Keratinocyte (primary cell): ENCODE results near the gene CLPTM1L. TPM values are rescaled to one million over a fixed set of nuclear protein-coding genes. Genes with fewer than 3 reads are reported as not detected.

Source experiments
- DNase-seq: peaks from one replicate; pipeline ENCODE4 v3.0.0-alpha.2; 2011; ENCODE audit warnings: low read depth, missing footprints, low spot score
- FAIRE-seq: peaks from 2 replicates; lab custom pipeline; 2011; peaks lifted over from hg19 to GRCh38; lab: Jason Lieb, UNC
- H2AFZ ChIP-seq: 2 replicates; pipeline ENCODE4 v1.6.0; 2012; ENCODE audit warnings: low read length, control low read depth, inconsistent platforms; ENCODE audit not compliant: control insufficient read depth
- H3K27ac ChIP-seq: 2 replicates; pipeline ENCODE4 v1.5.1; 2011; ENCODE audit warnings: low read length; ENCODE audit not compliant: control insufficient read depth, insufficient read depth
- H3K27me3 ChIP-seq: 3 replicates; pipeline ENCODE4 v1.6.0; 2011; ENCODE audit warnings: low read length; ENCODE audit not compliant: control insufficient read depth, insufficient read depth; ENCODE audit errors: extremely low read depth
- H3K36me3 ChIP-seq, 2 experiments: 2 replicates in 1 of 2; 3 replicates in 1 of 2; pipeline ENCODE4 v1.5.1; 2011; ENCODE audit warnings: low read length in 2 of 2, mild to moderate bottlenecking in 1 of 2; ENCODE audit not compliant: control insufficient read depth in 2 of 2, insufficient read depth in 2 of 2; ENCODE audit errors: extremely low read depth in 1 of 2
- H3K4me1 ChIP-seq: 3 replicates; pipeline ENCODE4 v1.5.1; 2011; ENCODE audit warnings: low read length; ENCODE audit not compliant: control insufficient read depth, insufficient read depth; ENCODE audit errors: extremely low read depth
- H3K4me2 ChIP-seq: 3 replicates; pipeline ENCODE4 v1.6.0; 2011; ENCODE audit warnings: low read depth, low read length; ENCODE audit not compliant: control insufficient read depth, insufficient read depth; ENCODE audit errors: extremely low read depth
- H3K4me3 ChIP-seq, 3 experiments: fragments of 200-600 bp in 1 of 3; sonication (generic) in 1 of 3; 2 replicates in 2 of 3; 3 replicates in 1 of 3; pipeline ENCODE4 v1.5.1; 2011 to 2016; ENCODE audit warnings: low read length in 3 of 3, mild to moderate bottlenecking in 3 of 3, control low read depth in 2 of 3, inconsistent platforms in 1 of 3, low read depth in 1 of 3, mixed read lengths in 1 of 3, mixed run types in 1 of 3, moderate library complexity in 1 of 3; ENCODE audit not compliant: control insufficient read depth in 2 of 3, insufficient read depth in 2 of 3; ENCODE audit errors: extremely low read depth in 1 of 3
- H3K79me2 ChIP-seq: 2 replicates; pipeline ENCODE4 v1.6.0; 2012; ENCODE audit warnings: low read length; ENCODE audit not compliant: control insufficient read depth, insufficient read depth
- H3K9ac ChIP-seq: 3 replicates; pipeline ENCODE4 v1.6.0; 2011; ENCODE audit warnings: low read length; ENCODE audit not compliant: control insufficient read depth, insufficient read depth; ENCODE audit errors: extremely low read depth
- H3K9me1 ChIP-seq: 3 replicates; pipeline ENCODE4 v1.6.0; 2011; ENCODE audit warnings: low read length; ENCODE audit not compliant: control insufficient read depth, insufficient read depth; ENCODE audit errors: extremely low read depth
- H3K9me3 ChIP-seq: 2 replicates; pipeline ENCODE4 v1.5.1; 2012; ENCODE audit warnings: low read depth, low read length; ENCODE audit not compliant: control insufficient read depth
- H4K20me1 ChIP-seq: 3 replicates; pipeline ENCODE4 v1.6.0; 2011; ENCODE audit warnings: low read length; ENCODE audit not compliant: control insufficient read depth, insufficient read depth; ENCODE audit errors: extremely low read depth
- EZH2 ChIP-seq: IDR thresholded peaks from one replicate; pipeline ENCODE4 v1.6.1; 2012; ENCODE audit warnings: inconsistent platforms, mild to moderate bottlenecking, low read length, moderate library complexity
- dilution Hi-C: fragments of 300-500 bp; cut with MboI; formaldehyde crosslinking; loops from one replicate; pipeline ENCODE4 v1.7.0; 2020; ENCODE audit warnings: low sequenced_read_pairs; ENCODE audit not compliant: extremely low pct_ligation_motif_present
- polyA plus RNA-seq, 5 experiments: library from polyadenylated mRNA; depleted of rRNA in 3 of 5; stranded (reverse) in 3 of 5; stranded (forward) in 1 of 5; unstranded in 1 of 5; fragments of >200 nt; gene quantifications; 1 replicate in 1 of 5; 2 replicates in 3 of 5; 3 replicates in 1 of 5; pipeline versions ENCODE4 v1.2.1 to v1.2.3, GENCODE V29; 2011 to 2012; ENCODE audit warnings: missing spikeins in 2 of 5, low read depth in 1 of 5, low replicate concordance in 1 of 5
- TF ChIP-seq, protein P1 (sequence below), 3 experiments: IDR thresholded peaks in 1 of 3; conservative IDR thresholded peaks in 1 of 3; optimal IDR thresholded peaks in 1 of 3; 2 replicates in 2 of 3; 3 replicates in 1 of 3; pipeline versions ENCODE3 to v1.5.1; 2011; ENCODE audit warnings: low read length in 3 of 3, mild to moderate bottlenecking in 3 of 3, moderate library complexity in 2 of 3, control low read depth in 1 of 3, inconsistent platforms in 1 of 3; ENCODE audit not compliant: insufficient read depth in 2 of 3; ENCODE audit errors: extremely low read depth in 1 of 3

Gene CLPTM1L
- polyA plus RNA-seq, 1 donor (not counting 4 experiments of a cell fraction or from before 2014, with no cell fraction given) = 142 TPM

DNA sequence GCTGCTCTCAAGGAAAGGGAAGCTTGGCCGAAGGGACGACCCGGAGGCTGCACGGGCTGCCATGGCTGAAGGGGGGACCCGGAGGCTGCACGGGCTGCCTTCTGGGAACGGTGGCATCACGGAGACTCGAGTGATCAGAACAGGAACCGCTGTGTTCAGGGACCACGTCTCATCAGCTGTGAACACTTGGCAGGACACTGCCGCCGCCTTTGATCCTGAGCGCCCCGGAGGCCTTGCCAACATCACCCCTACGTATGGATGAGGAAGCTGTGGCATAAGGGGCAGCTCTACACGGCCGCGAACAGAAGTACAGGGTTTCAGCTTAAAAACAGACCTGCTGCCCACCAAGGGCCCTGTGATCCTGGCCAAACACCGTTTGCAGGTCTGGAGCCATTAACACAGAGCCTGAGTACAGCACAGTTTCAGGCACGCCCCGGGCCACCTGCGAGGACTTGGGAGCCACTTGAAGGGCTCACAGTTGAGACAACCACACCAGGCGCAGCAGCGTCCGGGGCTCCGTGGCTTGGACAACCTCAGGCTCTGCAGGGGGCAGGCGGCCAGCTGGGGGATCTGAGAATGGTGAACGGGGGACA lies 26.1 kb downstream of the CLPTM1L start:
- no peaks in the 10 kb centered on the region for H3K27me3 ChIP-seq
- no peaks in the 10 kb centered on the region for H3K9me1 ChIP-seq
- no peak overlapping the region for H3K27ac ChIP-seq
- peaks cover 32 to 33% of the 10 kb centered on the region in 2 experiments for H3K36me3 ChIP-seq
- no peaks in the 10 kb centered on the region for H3K9me3 ChIP-seq
- FAIRE-seq (no peak), DNase-seq (no peak)
- H3K79me2 ChIP-seq = no peaks in the 10 kb centered on the region
- no peak overlapping the region for H2AFZ ChIP-seq
- no peak overlapping the region for H3K4me3 ChIP-seq
- no peak overlapping the region for H3K4me2 ChIP-seq
- H3K9ac ChIP-seq = no peak overlapping the region
- TF ChIP-seq EZH2 = no peak
- TF ChIP-seq, protein P1, sequence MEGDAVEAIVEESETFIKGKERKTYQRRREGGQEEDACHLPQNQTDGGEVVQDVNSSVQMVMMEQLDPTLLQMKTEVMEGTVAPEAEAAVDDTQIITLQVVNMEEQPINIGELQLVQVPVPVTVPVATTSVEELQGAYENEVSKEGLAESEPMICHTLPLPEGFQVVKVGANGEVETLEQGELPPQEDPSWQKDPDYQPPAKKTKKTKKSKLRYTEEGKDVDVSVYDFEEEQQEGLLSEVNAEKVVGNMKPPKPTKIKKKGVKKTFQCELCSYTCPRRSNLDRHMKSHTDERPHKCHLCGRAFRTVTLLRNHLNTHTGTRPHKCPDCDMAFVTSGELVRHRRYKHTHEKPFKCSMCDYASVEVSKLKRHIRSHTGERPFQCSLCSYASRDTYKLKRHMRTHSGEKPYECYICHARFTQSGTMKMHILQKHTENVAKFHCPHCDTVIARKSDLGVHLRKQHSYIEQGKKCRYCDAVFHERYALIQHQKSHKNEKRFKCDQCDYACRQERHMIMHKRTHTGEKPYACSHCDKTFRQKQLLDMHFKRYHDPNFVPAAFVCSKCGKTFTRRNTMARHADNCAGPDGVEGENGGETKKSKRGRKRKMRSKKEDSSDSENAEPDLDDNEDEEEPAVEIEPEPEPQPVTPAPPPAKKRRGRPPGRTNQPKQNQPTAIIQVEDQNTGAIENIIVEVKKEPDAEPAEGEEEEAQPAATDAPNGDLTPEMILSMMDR (optimal IDR thresholded peaks at IDR 0.05 in 1 of 3, IDR thresholded peaks at IDR 0.05 in 1 of 3, conservative IDR thresholded peaks at IDR 0.05 in 1 of 3; ENCODE audit: extremely low read depth in 1 of 3, insufficient read depth in 2 of 3, low read length in 3 of 3) = no peak
- peaks cover 19% of the 10 kb centered on the region for H3K4me1 ChIP-seq
- H4K20me1 ChIP-seq = no peaks in the 10 kb centered on the region
- dilution Hi-C loops = no loop called here

DNA sequence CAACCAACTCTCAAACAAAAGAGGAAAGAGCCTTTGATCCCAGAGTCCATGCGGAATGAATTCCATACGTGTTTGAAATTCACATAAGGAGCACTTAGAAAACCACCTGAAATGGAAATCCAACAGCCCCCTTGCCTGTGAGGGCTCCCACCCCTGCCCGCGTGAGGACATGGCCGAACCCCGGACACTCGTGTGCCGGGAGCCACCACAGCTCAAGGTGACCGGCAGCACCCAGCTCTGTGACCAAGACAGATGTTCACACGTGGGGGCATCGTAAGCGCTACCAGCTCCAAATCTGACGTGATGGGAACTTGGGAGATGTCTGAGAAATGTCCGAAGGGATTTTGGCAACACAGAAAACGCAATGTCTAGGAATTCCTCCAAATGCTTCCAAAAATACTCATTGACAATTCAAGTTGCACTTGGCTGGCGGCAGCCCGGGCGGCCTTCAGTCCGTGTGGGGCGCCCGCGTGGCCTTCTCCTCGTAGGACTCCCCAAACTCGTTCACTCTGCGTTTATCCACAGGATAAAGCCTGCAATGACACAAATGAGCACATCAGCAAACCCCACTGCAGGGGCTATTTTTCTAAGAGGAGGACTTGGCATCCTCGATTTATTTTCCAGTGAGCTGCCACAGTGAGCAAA lies 26.9 kb downstream of the CLPTM1L start:
- Histone ChIP-seq H3K9me3 (no peaks in the 10 kb centered on the region), H3K27me3 (no peaks in the 10 kb centered on the region), H2AFZ (no peak overlapping the region), H3K4me2 (no peak overlapping the region), H3K27ac (no peak overlapping the region), H3K9me1 (no peaks in the 10 kb centered on the region), H3K4me3 (no peak overlapping the region), H3K4me1 (peaks cover 19% of the 10 kb centered on the region), H3K9ac (no peak overlapping the region), H4K20me1 (no peaks in the 10 kb centered on the region), H3K79me2 (no peaks in the 10 kb centered on the region), H3K36me3 (peaks cover 29 to 32% of the 10 kb centered on the region in 2 experiments)
- DNase-seq = no peak
- FAIRE-seq = no peak
- dilution Hi-C loops = no loop called here
- TF ChIP-seq, protein P1 (optimal IDR thresholded peaks at IDR 0.05 in 1 of 3, IDR thresholded peaks at IDR 0.05 in 1 of 3, conservative IDR thresholded peaks at IDR 0.05 in 1 of 3; ENCODE audit: extremely low read depth in 1 of 3, insufficient read depth in 2 of 3, low read length in 3 of 3) = no peak
- no peak for TF ChIP-seq EZH2
